ENCODE data around the gene SDK2.

SDK2 gene

DNA sequence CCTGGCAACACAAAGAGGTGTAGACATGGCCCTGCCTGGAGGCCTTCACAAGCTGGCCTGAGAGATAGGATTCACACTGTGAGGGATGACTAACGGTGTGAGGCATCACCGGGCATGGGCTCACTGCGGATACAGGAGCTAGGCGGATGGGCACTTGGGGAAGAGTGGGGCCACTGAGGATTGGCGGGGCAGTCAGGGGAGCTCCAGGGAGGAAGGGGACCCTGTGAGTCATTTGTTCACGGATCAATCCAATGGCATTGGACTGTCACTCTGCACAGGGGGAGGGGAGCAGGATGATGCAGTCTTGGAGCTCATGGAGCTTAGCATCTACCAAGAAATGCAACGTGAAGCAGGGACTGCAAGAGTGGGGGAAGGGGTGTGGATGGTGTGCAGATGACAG lies 117.3 kb downstream of the SDK2 start:
- H3K4me1 ChIP-seq (ENCODE audit: control insufficient read depth, insufficient read depth, low read length): no peaks in the 10 kb centered on the region
- CTCF ChIA-PET: no interaction called here
- H3K9me3 ChIP-seq (ENCODE audit: control insufficient read depth, insufficient read depth, low read depth, low read length): no peaks in the 10 kb centered on the region
- H3K27ac ChIP-seq (ENCODE audit: extremely low read depth, low read depth, low read length): no peak overlapping the region
- TF ChIP-seq GFI1B (tag by site-specific recombination; IDR thresholded peaks at IDR 0.05) (no peak), ZNF404 (tag by site-specific recombination; IDR thresholded peaks at IDR 0.05) (no peak), ZNF175 (tag by site-specific recombination; IDR thresholded peaks at IDR 0.05) (no peak), ZNF140 (tag by site-specific recombination; IDR thresholded peaks at IDR 0.05) (no peak), ZFP37 (tag by site-specific recombination; IDR thresholded peaks at IDR 0.05) (no peak), ZIC2 (tag by site-specific recombination; IDR thresholded peaks at IDR 0.05) (no peak), ZNF776 (tag by site-specific recombination; IDR thresholded peaks at IDR 0.05; ENCODE audit: borderline replicate concordance) (no peak)
- TF ChIP-seq, protein P1, sequence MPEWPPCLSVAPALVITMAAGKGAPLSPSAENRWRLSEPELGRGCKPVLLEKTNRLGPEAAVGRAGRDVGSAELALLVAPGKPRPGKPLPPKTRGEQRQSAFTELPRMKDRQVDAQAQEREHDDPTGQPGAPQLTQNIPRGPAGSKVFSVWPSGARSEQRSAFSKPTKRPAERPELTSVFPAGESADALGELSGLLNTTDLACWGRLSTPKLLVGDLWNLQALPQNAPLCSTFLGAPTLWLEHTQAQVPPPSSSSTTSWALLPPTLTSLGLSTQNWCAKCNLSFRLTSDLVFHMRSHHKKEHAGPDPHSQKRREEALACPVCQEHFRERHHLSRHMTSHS (tag by site-specific recombination; IDR thresholded peaks at IDR 0.05): no peak
- TF ChIP-seq, protein P2, sequence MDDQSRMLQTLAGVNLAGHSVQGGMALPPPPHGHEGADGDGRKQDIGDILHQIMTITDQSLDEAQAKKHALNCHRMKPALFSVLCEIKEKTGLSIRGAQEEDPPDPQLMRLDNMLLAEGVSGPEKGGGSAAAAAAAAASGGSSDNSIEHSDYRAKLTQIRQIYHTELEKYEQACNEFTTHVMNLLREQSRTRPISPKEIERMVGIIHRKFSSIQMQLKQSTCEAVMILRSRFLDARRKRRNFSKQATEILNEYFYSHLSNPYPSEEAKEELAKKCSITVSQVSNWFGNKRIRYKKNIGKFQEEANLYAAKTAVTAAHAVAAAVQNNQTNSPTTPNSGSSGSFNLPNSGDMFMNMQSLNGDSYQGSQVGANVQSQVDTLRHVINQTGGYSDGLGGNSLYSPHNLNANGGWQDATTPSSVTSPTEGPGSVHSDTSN (CRISPR knock-in tag; IDR thresholded peaks at IDR 0.05): no peak
- H3K4me3 ChIP-seq (ENCODE audit: low read depth, low read length): no peak overlapping the region
- POLR2A ChIA-PET: no interaction called here
- H3K36me3 ChIP-seq (ENCODE audit: control insufficient read depth in 2 of 2, insufficient read depth in 1 of 2, low read length in 2 of 2): no peaks in the 10 kb centered on the region

DNA sequence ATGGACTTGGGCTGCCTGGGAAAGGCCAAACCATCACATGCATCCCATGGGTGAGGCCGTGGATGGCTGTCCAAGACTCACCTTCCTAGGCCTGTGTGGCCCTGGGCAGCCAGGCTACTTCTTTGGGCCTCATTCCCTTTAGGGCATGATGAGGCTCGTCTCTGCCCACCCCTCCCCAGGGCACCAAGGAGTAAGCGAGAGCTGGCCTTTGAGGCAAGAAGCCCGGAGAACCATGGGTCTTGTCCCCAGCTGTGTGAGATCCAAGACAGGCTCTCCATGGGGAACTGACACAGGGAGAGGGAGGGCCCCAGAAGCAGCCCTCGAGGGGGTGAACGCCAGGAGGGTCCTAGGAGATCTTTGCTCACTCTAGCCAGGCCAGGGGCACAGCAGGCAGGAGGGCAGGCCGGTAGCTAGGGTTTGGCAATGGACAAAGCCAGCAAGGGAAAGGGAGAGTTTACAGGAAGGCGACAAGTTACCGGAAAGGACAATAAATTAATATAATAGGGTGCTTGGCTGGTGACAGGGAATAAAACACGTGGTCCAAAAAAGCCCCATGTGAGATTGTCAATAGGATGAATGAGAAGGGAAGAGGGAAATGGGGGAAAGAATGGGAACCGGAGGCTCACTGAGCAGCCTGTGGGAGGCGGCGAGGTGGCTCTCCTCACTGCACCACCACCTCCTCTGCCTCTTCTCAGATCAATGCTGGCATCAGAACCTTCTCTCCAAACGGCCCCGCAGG lies 119.1 kb downstream of the SDK2 start:
- ChIA-PET CTCF (no interaction called here), POLR2A (no interaction called here)
- H3K9me3 ChIP-seq (ENCODE audit: control insufficient read depth, insufficient read depth, low read depth, low read length): no peaks in the 10 kb centered on the region
- H3K4me1 ChIP-seq (ENCODE audit: control insufficient read depth, insufficient read depth, low read length): no peaks in the 10 kb centered on the region
- TF ChIP-seq ZNF112 (tag by site-specific recombination; IDR thresholded peaks at IDR 0.05): no peak
- no peak for TF ChIP-seq PRDM1 (tag by site-specific recombination; IDR thresholded peaks at IDR 0.05)
- TF ChIP-seq, protein P1 (tag by site-specific recombination; IDR thresholded peaks at IDR 0.05): no peak
- no peak for TF ChIP-seq ZNF701 (tag by site-specific recombination; IDR thresholded peaks at IDR 0.05)
- TF ChIP-seq, protein P3, sequence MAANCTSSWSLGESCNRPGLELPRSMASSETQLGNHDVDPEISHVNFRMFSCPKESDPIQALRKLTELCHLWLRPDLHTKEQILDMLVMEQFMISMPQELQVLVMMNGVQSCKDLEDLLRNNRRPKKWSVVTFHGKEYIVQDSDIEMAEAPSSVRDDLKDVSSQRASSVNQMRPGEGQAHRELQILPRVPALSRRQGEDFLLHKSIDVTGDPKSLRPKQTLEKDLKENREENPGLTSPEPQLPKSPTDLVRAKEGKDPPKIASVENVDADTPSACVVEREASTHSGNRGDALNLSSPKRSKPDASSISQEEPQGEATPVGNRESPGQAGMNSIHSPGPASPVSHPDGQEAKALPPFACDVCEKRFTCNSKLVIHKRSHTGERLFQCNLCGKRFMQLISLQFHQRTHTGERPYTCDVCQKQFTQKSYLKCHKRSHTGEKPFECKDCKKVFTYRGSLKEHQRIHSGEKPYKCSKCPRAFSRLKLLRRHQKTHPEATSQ (tag by site-specific recombination; IDR thresholded peaks at IDR 0.05): no peak
- no peak for TF ChIP-seq ZNF76 (tag by site-specific recombination; IDR thresholded peaks at IDR 0.05; ENCODE audit: borderline replicate concordance, low read depth)
- TF ChIP-seq, protein P4, sequence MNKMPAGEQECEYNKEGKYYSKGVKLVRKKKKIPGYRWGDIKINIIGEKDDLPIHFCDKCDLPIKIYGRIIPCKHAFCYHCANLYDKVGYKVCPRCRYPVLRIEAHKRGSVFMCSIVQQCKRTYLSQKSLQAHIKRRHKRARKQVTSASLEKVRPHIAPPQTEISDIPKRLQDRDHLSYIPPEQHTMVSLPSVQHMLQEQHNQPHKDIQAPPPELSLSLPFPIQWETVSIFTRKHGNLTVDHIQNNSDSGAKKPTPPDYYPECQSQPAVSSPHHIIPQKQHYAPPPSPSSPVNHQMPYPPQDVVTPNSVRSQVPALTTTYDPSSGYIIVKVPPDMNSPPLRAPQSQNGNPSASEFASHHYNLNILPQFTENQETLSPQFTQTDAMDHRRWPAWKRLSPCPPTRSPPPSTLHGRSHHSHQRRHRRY (tag by site-specific recombination; IDR thresholded peaks at IDR 0.05): no peak
- TF ChIP-seq GLI2 (tag by site-specific recombination; IDR thresholded peaks at IDR 0.05; ENCODE audit: borderline replicate concordance, low read depth): no peak
- TF ChIP-seq, protein P5, sequence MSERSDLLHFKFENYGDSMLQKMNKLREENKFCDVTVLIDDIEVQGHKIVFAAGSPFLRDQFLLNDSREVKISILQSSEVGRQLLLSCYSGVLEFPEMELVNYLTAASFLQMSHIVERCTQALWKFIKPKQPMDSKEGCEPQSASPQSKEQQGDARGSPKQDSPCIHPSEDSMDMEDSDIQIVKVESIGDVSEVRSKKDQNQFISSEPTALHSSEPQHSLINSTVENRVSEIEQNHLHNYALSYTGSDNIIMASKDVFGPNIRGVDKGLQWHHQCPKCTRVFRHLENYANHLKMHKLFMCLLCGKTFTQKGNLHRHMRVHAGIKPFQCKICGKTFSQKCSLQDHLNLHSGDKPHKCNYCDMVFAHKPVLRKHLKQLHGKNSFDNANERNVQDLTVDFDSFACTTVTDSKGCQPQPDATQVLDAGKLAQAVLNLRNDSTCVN (tag by site-specific recombination; optimal IDR thresholded peaks at IDR 0.05): no peak
- no peak for TF ChIP-seq SP7 (tag by site-specific recombination; IDR thresholded peaks at IDR 0.05)
- no peak for TF ChIP-seq MYNN (tag by site-specific recombination; IDR thresholded peaks at IDR 0.05; ENCODE audit: borderline replicate concordance)
- no peak for TF ChIP-seq GLIS1 (tag by site-specific recombination; IDR thresholded peaks at IDR 0.05)
- TF ChIP-seq ZNF747 (tag by site-specific recombination; IDR thresholded peaks at IDR 0.05): no peak
- H3K27ac ChIP-seq (ENCODE audit: extremely low read depth, low read depth, low read length): no peak overlapping the region
- no peak overlapping the region for H3K4me3 ChIP-seq (ENCODE audit: low read depth, low read length)
- no peaks in the 10 kb centered on the region for H3K36me3 ChIP-seq (ENCODE audit: control insufficient read depth in 2 of 2, insufficient read depth in 1 of 2, low read length in 2 of 2)
